Measurements from ENCODE around the gene PRSS27. TPM values are rescaled to one million over a fixed set of nuclear protein-coding genes. Genes with fewer than 3 reads are reported as not detected.

PRSS27 gene
- total RNA-seq, 2 donors from 2014 or later: 2.1 TPM; not detected in 1

GRCh38 chr16:2715064-2715463 is 5.0 kb downstream of the PRSS27 start:
- 19 to 27% methylated on average over 8 to 9 of the region's 9 CpGs for WGBS, 2 donors
- H3K4me3 ChIP-seq: no peak overlapping the region
- no peak for TF ChIP-seq POLR2A (IDR thresholded peaks at IDR 0.05)
- TF ChIP-seq CTCF (IDR thresholded peaks at IDR 0.05): no peak

GRCh38 chr16:2713985-2714774 is 5.8 kb downstream of the PRSS27 start:
- H3K36me3 ChIP-seq (replicated peaks in 1 of 2; ENCODE audit: insufficient read depth in 1 of 2, low read depth in 2 of 2): no peaks in the 10 kb centered on the region
- H3K4me1 ChIP-seq: peaks cover 11% of the 10 kb centered on the region
- no peaks in the 10 kb centered on the region for H3K9me3 ChIP-seq
- no peak overlapping the region for H3K4me3 ChIP-seq
- ATAC-seq (no peak), DNase-seq (no peak)
- intact Hi-C loops (cut with DNase I): no loop called here
- WGBS, 2 donors: 57 to 66% methylated on average over 18 to 25 of the region's 28 CpGs
- TF ChIP-seq POLR2A (IDR thresholded peaks at IDR 0.05) (no peak), CTCF (IDR thresholded peaks at IDR 0.05) (no peak)
- no peaks in the 10 kb centered on the region for H3K27me3 ChIP-seq
- H3K27ac ChIP-seq: no peak overlapping the region

More at GRCh38 chr16:2715064-2715463, 5.0 kb downstream of the PRSS27 start:
- intact Hi-C loops (cut with DNase I): no loop called here
- Histone ChIP-seq H3K27me3 (no peaks in the 10 kb centered on the region), H3K27ac (no peak overlapping the region), H3K4me1 (peaks cover 20% of the 10 kb centered on the region), H3K9me3 (no peaks in the 10 kb centered on the region), H3K36me3 (replicated peaks in 1 of 2; ENCODE audit: insufficient read depth in 1 of 2, low read depth in 2 of 2) (no peaks in the 10 kb centered on the region)
- no peak for ATAC-seq
- DNase-seq: no peak

- Histone ChIP-seq H3K36me3 (replicated peaks in 1 of 2; ENCODE audit: insufficient read depth in 1 of 2, low read depth in 2 of 2) (no peaks in the 10 kb centered on the region), H3K4me3 (no peak overlapping the region), H3K27ac (no peak overlapping the region), H3K27me3 (no peaks in the 10 kb centered on the region), H3K9me3 (no peaks in the 10 kb centered on the region), H3K4me1 (peaks cover 6% of the 10 kb centered on the region)
- 66 to 80% methylated on average over 14 of the region's 14 CpGs for WGBS, 2 donors
- intact Hi-C loops (cut with DNase I): no loop called here
- no peak for DNase-seq
- TF ChIP-seq POLR2A (IDR thresholded peaks at IDR 0.05): no peak
- TF ChIP-seq CTCF (IDR thresholded peaks at IDR 0.05): no peak
- no peak for ATAC-seq
Measured at GRCh38 chr16:2713523-2713922, 6.5 kb downstream of the PRSS27 start.

GRCh38 chr16:2712546-2712945 is 7.5 kb downstream of the PRSS27 start:
- Histone ChIP-seq H3K4me1 (peaks cover 6% of the 10 kb centered on the region), H3K27ac (no peak overlapping the region), H3K4me3 (no peak overlapping the region), H3K36me3 (replicated peaks in 1 of 2; ENCODE audit: insufficient read depth in 1 of 2, low read depth in 2 of 2) (peaks cover 4 to 5% of the 10 kb centered on the region in 2 donors), H3K9me3 (no peaks in the 10 kb centered on the region), H3K27me3 (no peaks in the 10 kb centered on the region)
- ATAC-seq: no peak
- intact Hi-C loops (cut with DNase I): no loop called here
- TF ChIP-seq CTCF (IDR thresholded peaks at IDR 0.05): no peak
- no peak for TF ChIP-seq POLR2A (IDR thresholded peaks at IDR 0.05)
- no peak for DNase-seq
- 72 to 75% methylated on average over 6 to 21 of the region's 21 CpGs for WGBS, 2 donors

GRCh38 chr16:2712063-2712441 is 8.0 kb downstream of the PRSS27 start:
- TF ChIP-seq CTCF (IDR thresholded peaks at IDR 0.05): no peak
- no peak for TF ChIP-seq POLR2A (IDR thresholded peaks at IDR 0.05)
- 59 to 64% methylated on average over 11 to 14 of the region's 14 CpGs for WGBS, 2 donors
- DNase-seq: peak in 1 of 4 donors; percentile 11

More at GRCh38 chr16:2712063-2712441, 8.0 kb downstream of the PRSS27 start:
- no peak for ATAC-seq
- Histone ChIP-seq H3K4me3 (no peak overlapping the region), H3K27me3 (no peaks in the 10 kb centered on the region), H3K36me3 (replicated peaks in 1 of 2; ENCODE audit: insufficient read depth in 1 of 2, low read depth in 2 of 2) (peaks cover 5% of the 10 kb centered on the region in 2 donors), H3K27ac (no peak overlapping the region), H3K4me1 (peaks cover 6% of the 10 kb centered on the region), H3K9me3 (no peaks in the 10 kb centered on the region)
- intact Hi-C loops (cut with DNase I): no loop called here
